SU-DHL-6 (cell line): ENCODE measurements around the gene ACSM6.

Experiments used
- CTCF ChIP-seq: fragments of 200-600 bp; sonication (generic); IDR thresholded peaks from one replicate; pipeline ENCODE4 v1.5.1; 2017; ENCODE audit warnings: antibody characterized with exemption, mild to moderate bottlenecking, low read length, moderate library complexity; ENCODE audit not compliant: insufficient read depth, poor library complexity, severe bottlenecking
- EZH2phosphoT487 ChIP-seq: fragments of 200-600 bp; sonication (generic), shearing (Covaris generic); conservative IDR thresholded peaks from 2 replicates; pipeline ENCODE4 v1.6.1; 2018; ENCODE audit warnings: mild to moderate bottlenecking, antibody characterized with exemption, low read length, moderate library complexity, mixed read lengths

GRCh38 chr10:95262763-95263518 lies 68.9 kb downstream of the ACSM6 start:
- TF ChIP-seq CTCF = no peak
- TF ChIP-seq EZH2phosphoT487 = no peak
